K562 (cell line): ENCODE measurements around the gene TCEAL4. TPM values are rescaled to one million over a fixed set of nuclear protein-coding genes. Genes with fewer than 3 reads are reported as not detected.
A peak's percentile ranks its signal among the peaks of the same experiment; 100 is the strongest.

ENCODE experiments used
- ATAC-seq: fragments of 200-7000 bp; cut with Tn5 transposase; 3 replicates; pipeline ENCODE4 v1.9.1; 2020; ENCODE audit warnings: moderate library complexity
- BruUV-seq: library from RNA; stranded (reverse); fragments of 400-500 nt; replicated peaks from 2 replicates; lab custom pipeline; 2021; lab: Mats Ljungman, UMichigan
- CTCF ChIA-PET: fragments of 300-600 bp; formaldehyde crosslinking; extraction: SDS; loops from one replicate; lab custom pipeline; 2021; ENCODE audit warnings: low intra/inter-chr PET ratio; lab: Yijun Ruan, JAX
- POLR2A ChIA-PET: fragments of 300-600, 350-650 bp; sonication (Branson Sonifier 250); formaldehyde crosslinking; extraction: SDS; loops from one replicate; lab custom pipeline; 2021; ENCODE audit warnings: antibody characterized with exemption, inconsistent platforms; lab: Yijun Ruan, JAX
- DNase-seq, 4 experiments: peaks; one replicate each; pipeline versions ENCODE4 v3.0.0 to v3.0.0-alpha.2; 2011 to 2018; ENCODE audit warnings: low spot score in 3 of 4, mixed read lengths in 3 of 4; ENCODE audit errors: extremely low read depth in 1 of 4
- FAIRE-seq: peaks from 2 replicates; lab custom pipeline; 2011; peaks lifted over from hg19 to GRCh38; lab: Jason Lieb, UNC
- H2AFZ ChIP-seq: 2 replicates; pipeline ENCODE4 v1.6.0; 2011; ENCODE audit warnings: low read depth, low read length, control low read depth, inconsistent platforms
- H3K27ac ChIP-seq: fragments of 200-600 bp; 3 replicates; pipeline ENCODE4 v1.8.0; 2011; ENCODE audit warnings: low read depth, mild to moderate bottlenecking, control low read depth, inconsistent platforms, low read length, moderate library complexity, mixed read lengths; ENCODE audit errors: extremely low read depth
- H3K27me3 ChIP-seq, 2 experiments: fragments of 300-600 bp in 1 of 2; 2 replicates in 1 of 2; 3 replicates in 1 of 2; pipeline versions ENCODE4 v1.6.0 to v1.8.0; 2011; ENCODE audit warnings: inconsistent platforms in 2 of 2, low read length in 2 of 2, mild to moderate bottlenecking in 1 of 2, mixed read lengths in 1 of 2, moderate library complexity in 1 of 2; ENCODE audit not compliant: control insufficient read depth in 2 of 2, insufficient read depth in 2 of 2
- H3K36me3 ChIP-seq: fragments of 300-600 bp; 3 replicates; pipeline ENCODE4 v1.8.0; 2011; ENCODE audit warnings: mild to moderate bottlenecking, low read length, inconsistent platforms; ENCODE audit not compliant: control insufficient read depth, insufficient read depth
- H3K4me1 ChIP-seq, 2 experiments: fragments of 200-600 bp in 1 of 2; replicated peaks in 1 of 2; 2 replicates in 1 of 2; 3 replicates in 1 of 2; pipeline versions ENCODE4 v1.5.1 to v1.8.0; 2011; ENCODE audit warnings: inconsistent platforms in 2 of 2, low read length in 2 of 2, mild to moderate bottlenecking in 1 of 2, mixed read lengths in 1 of 2, moderate library complexity in 1 of 2; ENCODE audit not compliant: control insufficient read depth in 2 of 2, insufficient read depth in 2 of 2
- H3K4me2 ChIP-seq: 2 replicates; pipeline ENCODE4 v1.6.1; 2011; ENCODE audit warnings: low read length, control low read depth, inconsistent platforms, mixed read lengths; ENCODE audit not compliant: insufficient read depth
- H3K4me3 ChIP-seq: fragments of 200-600 bp; sonication (generic), shearing (Covaris generic); 2 replicates; pipeline ENCODE4 v1.5.1; 2016; ENCODE audit warnings: control low read depth, inconsistent platforms
- H3K79me2 ChIP-seq: fragments of 200-600 bp; 3 replicates; pipeline ENCODE4 v1.8.0; 2011; ENCODE audit warnings: low read length, inconsistent platforms; ENCODE audit not compliant: control insufficient read depth, insufficient read depth
- H3K9ac ChIP-seq, 2 experiments: 2 replicates each; pipeline versions ENCODE4 v1.6.0 to v1.6.1; 2011; ENCODE audit warnings: low read depth in 2 of 2, low read length in 2 of 2, control low read depth in 1 of 2, inconsistent platforms in 1 of 2, mild to moderate bottlenecking in 1 of 2, mixed read lengths in 1 of 2; ENCODE audit not compliant: insufficient read depth in 1 of 2
- H3K9me1 ChIP-seq: one replicate; pipeline ENCODE4 v1.6.0; 2011; ENCODE audit warnings: inconsistent platforms, mild to moderate bottlenecking, low read length, moderate library complexity; ENCODE audit not compliant: control insufficient read depth, insufficient read depth
- H3K9me3 ChIP-seq: replicated peaks from 2 replicates; pipeline ENCODE4 v1.5.1; 2011; ENCODE audit warnings: low read depth, low read length, inconsistent platforms; ENCODE audit not compliant: control insufficient read depth, insufficient read depth
- H4K20me1 ChIP-seq: replicated peaks from 2 replicates; pipeline ENCODE4 v1.6.1; 2011; ENCODE audit warnings: low read length, inconsistent platforms, mixed read lengths; ENCODE audit not compliant: control insufficient read depth, insufficient read depth
- CBFA2T2 ChIP-seq: fragments of 450-650 bp; conservative IDR thresholded peaks from 2 replicates; pipeline ENCODE4 v1.6.1; 2017; ENCODE audit warnings: mild to moderate bottlenecking
- FOSL1 ChIP-seq: fragments of 200-800 bp; sonication (Bioruptor generic); conservative IDR thresholded peaks from 2 replicates; pipeline ENCODE4 v1.6.1; 2016; ENCODE audit warnings: missing genetic modification characterization, missing compliant biosample characterization
- ILF3 ChIP-seq: fragments of 450-650 bp; IDR thresholded peaks from 2 replicates; pipeline ENCODE4 v1.6.1; 2018; ENCODE audit warnings: antibody characterized with exemption, mild to moderate bottlenecking, moderate library complexity, borderline replicate concordance
- MEF2A ChIP-seq: IDR thresholded peaks from 2 replicates; pipeline ENCODE4 v1.6.1; 2011; ENCODE audit warnings: low read depth, mild to moderate bottlenecking, low read length, moderate library complexity; ENCODE audit not compliant: control insufficient read depth
- SLC30A9 ChIP-seq: fragments of 250-450 bp; sonication (Bioruptor Pico); IDR thresholded peaks from 2 replicates; pipeline ENCODE4 v1.8.0; 2022; ENCODE audit warnings: mild to moderate bottlenecking, moderate library complexity
- SRSF1 ChIP-seq: fragments of 200-400 bp; formaldehyde crosslinking; IDR thresholded peaks from 2 replicates; pipeline ENCODE4 v1.6.1; 2017; ENCODE audit warnings: mild to moderate bottlenecking, low read depth, low read length, moderate library complexity
- STAG1 ChIP-seq: sonication (generic); formaldehyde crosslinking; IDR thresholded peaks from 2 replicates; pipeline ENCODE4 v1.5.0; 2020; ENCODE audit warnings: missing genetic modification reagents, borderline replicate concordance
- THAP7 ChIP-seq: fragments of 250-450 bp; sonication (Bioruptor Pico); IDR thresholded peaks from 2 replicates; pipeline ENCODE4 v1.5.0; 2021
- ZNF766 ChIP-seq: fragments of 200-800 bp; sonication (Bioruptor generic); conservative IDR thresholded peaks from 2 replicates; pipeline ENCODE4 v1.6.1; 2016; ENCODE audit warnings: missing genetic modification characterization, missing compliant biosample characterization
- WGBS: fragments of 100-300 bp; shearing (Covaris generic); methylation state at CpG from one replicate; pipeline ENCODE4 v1.1.6; 2016; ENCODE audit warnings: low coverage, mixed read lengths; ENCODE audit not compliant: insufficient coverage; ENCODE audit errors: missing lambda C conversion rate; 5-methylcytosine and 5-hydroxymethylcytosine counted together
- in situ Hi-C: fragments of 300-500 bp; cut with MboI; formaldehyde crosslinking; loops from 4 replicates; pipeline ENCODE4 v1.15.0; 2018; ENCODE audit warnings: inconsistent platforms, mixed read lengths
- intact Hi-C: fragments of 100-400 bp; cut with micrococcal nuclease; formaldehyde crosslinking; loops from 2 replicates; pipeline ENCODE4 v1.14.2; 2022
- polyA plus RNA-seq, 8 experiments: library from polyadenylated mRNA; depleted of rRNA in 4 of 8; stranded (reverse) in 5 of 8; unstranded in 3 of 8; fragments of >200 nt; fragmentation: Nextera tagmentation in 2 of 8; fragmentation: Illumina TruSeq in 1 of 8; extraction: Ambion mirVana in 2 of 8; extraction: Trizol in 1 of 8; gene quantifications; 2 replicates each; pipeline versions ENCODE4 v1.2.1 to v1.2.3, GENCODE V29; 2011 to 2014; ENCODE audit warnings: inconsistent platforms in 1 of 8, missing spikeins in 1 of 8
- total RNA-seq, 7 experiments: library from RNA; depleted of rRNA in 6 of 7; stranded (reverse); fragments of >200 nt in 6 of 7; fragmentation: Illumina TruSeq in 2 of 7; extraction: Trizol in 2 of 7; gene quantifications; 2 replicates each; pipeline versions ENCODE4 v1.2.1 to v1.2.3, GENCODE V29; 2011 to 2021; ENCODE audit warnings: low replicate concordance in 1 of 7
- TF ChIP-seq, protein P1 (sequence below): IDR thresholded peaks from 2 replicates; pipeline ENCODE4 v1.6.1; 2012; ENCODE audit warnings: low read depth, low read length, improper control_type of control experiment, borderline replicate concordance
- TF ChIP-seq, protein P2 (sequence below), 2 experiments: IDR thresholded peaks; 2 replicates each; pipeline ENCODE4 v1.6.1; 2011; ENCODE audit warnings: borderline replicate concordance in 1 of 2, control low read depth in 1 of 2, low read depth in 1 of 2, low read length in 1 of 2, mild to moderate bottlenecking in 1 of 2, mixed read lengths in 1 of 2, moderate library complexity in 1 of 2; ENCODE audit not compliant: insufficient read depth in 1 of 2, insufficient read length in 1 of 2, poor library complexity in 1 of 2, severe bottlenecking in 1 of 2; ENCODE audit errors: extremely low read depth in 1 of 2

TCEAL4 gene
- total and polyA plus RNA-seq, 9 of the 15 experiments (the other 6 are each of a cell fraction or from before 2014, with no cell fraction given) = 0.36 to 12.3 (median 7.9) TPM

GRCh38 chrX:103562801-103563200, 22.5 kb upstream of the TCEAL4 start:
- ATAC-seq = no peak
- in situ Hi-C loops (no loop called here), intact Hi-C loops (no loop called here)
- FAIRE-seq = no peak
- H2AFZ ChIP-seq = no peak overlapping the region
- CTCF ChIA-PET = interaction anchor here (0.6 kb wide), 1 partner anchor 29 kb away, joined by 3 read pairs; no protein-coding TSS in a partner anchor
- H4K20me1 ChIP-seq = no peaks in the 10 kb centered on the region
- H3K9me1 ChIP-seq = no peaks in the 10 kb centered on the region
- H3K36me3 ChIP-seq = no peaks in the 10 kb centered on the region
- no peaks in the 10 kb centered on the region for H3K79me2 ChIP-seq
- WGBS = 0% methylated on average over 2 of the region's 2 CpGs
- no peak overlapping the region for H3K4me3 ChIP-seq
- no TSS peak for BruUV-seq
- no peak overlapping the region for H3K27ac ChIP-seq
- no peaks in the 10 kb centered on the region for H3K27me3 ChIP-seq
- POLR2A ChIA-PET = no interaction called here
- no peak for DNase-seq
- no peaks in the 10 kb centered on the region for H3K4me1 ChIP-seq
- H3K4me2 ChIP-seq = no peak overlapping the region
- no peaks in the 10 kb centered on the region for H3K9me3 ChIP-seq
- TF ChIP-seq THAP7 (CRISPR knock-in tag) (no peak), STAG1 (no peak), FOSL1 (0 out of 2 replicates have a peak, but pooled peaks have one; percentile 20)
- no peak overlapping the region for H3K9ac ChIP-seq

DNA sequence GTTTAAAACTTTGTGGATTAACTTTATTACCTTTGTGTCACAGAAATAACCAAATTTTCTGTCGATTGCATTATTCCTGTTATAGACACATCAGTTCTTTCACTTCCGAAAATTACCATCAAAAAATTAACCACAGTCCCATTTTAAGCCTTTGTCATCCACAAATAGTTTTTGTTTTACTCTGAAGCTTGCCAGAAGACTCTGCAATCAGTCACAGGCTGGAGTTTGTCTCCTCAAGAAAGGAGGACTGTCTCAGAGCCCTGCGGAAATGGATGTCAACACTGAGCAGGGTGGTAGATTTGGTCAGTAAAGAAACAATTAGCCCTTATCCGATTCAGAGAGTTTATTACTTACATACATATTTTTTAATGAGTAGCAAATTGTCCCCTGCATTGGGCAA, 20.1 kb upstream of the TCEAL4 start:
- Histone ChIP-seq H3K9me1 (no peaks in the 10 kb centered on the region), H2AFZ (no peak overlapping the region), H3K79me2 (no peaks in the 10 kb centered on the region), H3K36me3 (no peaks in the 10 kb centered on the region), H3K9me3 (no peaks in the 10 kb centered on the region), H3K9ac (no peak overlapping the region), H4K20me1 (no peaks in the 10 kb centered on the region), H3K4me2 (no peak overlapping the region), H3K4me3 (no peak overlapping the region), H3K27me3 (no peaks in the 10 kb centered on the region), H3K27ac (no peak overlapping the region), H3K4me1 (no peaks in the 10 kb centered on the region)
- BruUV-seq = no TSS peak
- 3% methylated on average over 4 of the region's 4 CpGs for whole genome bisulfite sequencing
- in situ Hi-C loops (no loop called here), intact Hi-C loops (no loop called here)
- ATAC-seq (no peak), FAIRE-seq (no peak), DNase-seq (no peak)
- POLR2A ChIA-PET = no interaction called here
- CTCF ChIA-PET = no interaction called here
- TF ChIP-seq, protein P1, sequence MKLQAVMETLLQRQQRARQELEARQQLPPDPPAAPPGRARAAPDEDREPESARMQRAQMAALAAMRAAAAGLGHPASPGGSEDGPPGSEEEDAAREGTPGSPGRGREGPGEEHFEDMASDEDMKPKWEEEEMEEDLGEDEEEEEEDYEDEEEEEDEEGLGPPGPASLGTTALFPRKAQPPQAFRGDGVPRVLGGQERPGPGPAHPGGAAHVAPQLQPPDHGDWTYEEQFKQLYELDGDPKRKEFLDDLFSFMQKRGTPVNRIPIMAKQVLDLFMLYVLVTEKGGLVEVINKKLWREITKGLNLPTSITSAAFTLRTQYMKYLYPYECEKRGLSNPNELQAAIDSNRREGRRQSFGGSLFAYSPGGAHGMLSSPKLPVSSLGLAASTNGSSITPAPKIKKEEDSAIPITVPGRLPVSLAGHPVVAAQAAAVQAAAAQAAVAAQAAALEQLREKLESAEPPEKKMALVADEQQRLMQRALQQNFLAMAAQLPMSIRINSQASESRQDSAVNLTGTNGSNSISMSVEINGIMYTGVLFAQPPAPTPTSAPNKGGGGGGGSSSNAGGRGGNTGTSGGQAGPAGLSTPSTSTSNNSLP = no peak
- TF ChIP-seq ILF3 (no peak), MEF2A (no peak), ZNF766 (CRISPR knock-in tag) (no peak), SLC30A9 (CRISPR knock-in tag) (no peak), SRSF1 (no peak), CBFA2T2 (no peak)
- TF ChIP-seq, protein P2, sequence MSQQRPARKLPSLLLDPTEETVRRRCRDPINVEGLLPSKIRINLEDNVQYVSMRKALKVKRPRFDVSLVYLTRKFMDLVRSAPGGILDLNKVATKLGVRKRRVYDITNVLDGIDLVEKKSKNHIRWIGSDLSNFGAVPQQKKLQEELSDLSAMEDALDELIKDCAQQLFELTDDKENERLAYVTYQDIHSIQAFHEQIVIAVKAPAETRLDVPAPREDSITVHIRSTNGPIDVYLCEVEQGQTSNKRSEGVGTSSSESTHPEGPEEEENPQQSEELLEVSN (IDR thresholded peaks at IDR 0.05; ENCODE audit: borderline replicate concordance in 1 of 2, extremely low read depth in 1 of 2, insufficient read depth in 1 of 2, insufficient read length in 1 of 2, low read depth in 1 of 2, low read length in 1 of 2, poor library complexity in 1 of 2, severe bottlenecking in 1 of 2) = no peak
